ENCODE results near the gene TNFRSF12A.
"Not testable (repeated sequence)": the region's sequence is repeated elsewhere in the genome, so short reads cannot be mapped to it uniquely, and the experiment has no call there.

TNFRSF12A gene

DNA sequence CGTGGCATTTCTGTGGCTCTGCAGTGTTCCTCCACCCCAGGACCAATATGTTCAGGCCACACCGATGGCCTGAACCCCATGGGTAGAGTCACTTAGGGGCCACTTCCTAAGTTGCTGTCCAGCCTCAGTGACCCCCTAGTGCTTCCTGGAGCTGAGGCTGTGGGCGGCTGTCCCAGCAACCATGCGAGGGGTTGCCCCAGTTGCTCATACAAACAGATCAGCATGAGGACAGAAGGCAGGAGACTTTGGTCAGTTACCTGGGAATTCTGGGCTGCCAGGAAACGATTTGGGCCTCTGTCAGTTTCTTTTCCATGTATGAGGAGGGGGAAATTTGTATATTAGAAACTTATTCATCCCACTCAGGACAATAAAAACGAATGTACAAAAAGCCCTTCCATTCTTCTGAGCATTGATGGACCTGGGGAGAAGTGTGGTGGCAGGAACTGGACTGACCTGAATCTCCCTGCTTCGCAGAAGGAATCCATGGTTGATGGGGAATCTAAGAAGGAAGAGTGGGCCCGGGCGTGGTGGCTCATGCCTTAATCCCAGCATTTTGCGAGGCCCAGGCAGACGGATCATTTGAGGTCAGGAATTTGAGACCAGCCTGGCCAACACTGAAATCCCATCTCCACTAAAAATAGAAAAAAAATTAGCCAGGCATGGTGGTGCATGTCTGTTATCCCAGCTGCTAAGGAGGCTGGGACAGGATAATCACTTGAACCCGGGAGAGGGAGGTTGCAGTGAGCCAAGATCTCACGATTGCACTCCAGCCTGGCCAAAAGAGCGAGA lies 40.4 kb downstream of the TNFRSF12A start:
- DNase-seq (ENCODE audit: extremely low read depth in 1 of 2, low read depth in 1 of 2) = no peak

DNA sequence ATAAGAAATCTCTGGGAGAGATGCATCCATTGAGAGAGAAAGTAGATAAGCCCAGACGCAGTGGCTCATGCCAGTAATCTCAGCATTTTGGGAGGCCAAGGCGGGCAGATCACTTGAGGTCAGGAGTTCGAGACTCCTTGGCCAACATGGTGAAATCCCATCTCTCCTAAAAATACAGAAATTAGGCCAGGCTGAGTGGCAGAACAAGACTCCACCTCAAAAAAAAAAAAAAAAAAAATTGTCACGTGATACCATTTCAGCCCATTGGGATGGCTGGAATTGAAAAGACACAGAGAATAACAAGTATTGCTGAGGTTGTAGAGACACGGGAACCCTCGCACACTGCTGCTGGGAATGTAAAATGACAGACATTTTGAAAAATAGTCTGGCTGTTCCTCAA lies 42.4 kb downstream of the TNFRSF12A start:
- no peak for DNase-seq (ENCODE audit: extremely low read depth in 1 of 2, low read depth in 1 of 2)

DNA sequence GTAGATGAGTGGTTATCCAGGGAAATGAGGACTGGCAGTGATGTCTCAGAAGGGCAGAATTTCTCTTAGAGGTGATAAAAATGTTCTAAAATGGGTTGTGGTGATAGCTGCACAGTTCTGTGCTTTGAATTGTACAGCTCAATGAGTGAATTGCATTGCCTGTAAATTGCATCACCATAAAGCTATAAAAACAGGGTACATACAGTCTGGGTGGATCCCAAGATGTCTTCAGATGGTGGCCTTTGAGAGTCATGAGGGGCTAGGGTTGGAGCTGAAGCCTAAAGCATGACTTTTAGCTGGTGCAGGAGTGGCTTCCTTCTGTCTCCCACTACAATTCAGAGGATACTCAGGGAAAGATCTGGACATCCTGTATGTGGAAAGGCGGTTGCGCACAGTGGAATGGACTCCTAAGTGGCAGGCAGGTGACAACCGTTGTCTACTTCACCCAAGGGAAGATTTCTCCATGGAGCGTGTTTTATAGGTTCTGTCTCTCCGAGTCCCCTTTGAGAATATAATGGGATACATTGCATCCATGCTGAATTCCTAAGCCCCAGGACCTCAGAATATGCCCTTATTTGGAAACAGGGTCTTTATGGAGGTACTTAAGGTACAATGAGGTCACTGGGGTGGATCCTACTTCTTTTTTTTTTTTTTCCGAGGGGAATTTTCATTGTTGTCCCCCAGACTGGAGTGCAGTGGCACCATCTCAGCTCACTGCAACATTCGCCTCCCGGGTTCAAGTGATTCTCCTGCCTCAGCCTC lies 43.6 kb downstream of the TNFRSF12A start:
- no peak for DNase-seq (ENCODE audit: extremely low read depth in 1 of 2, low read depth in 1 of 2)

DNA sequence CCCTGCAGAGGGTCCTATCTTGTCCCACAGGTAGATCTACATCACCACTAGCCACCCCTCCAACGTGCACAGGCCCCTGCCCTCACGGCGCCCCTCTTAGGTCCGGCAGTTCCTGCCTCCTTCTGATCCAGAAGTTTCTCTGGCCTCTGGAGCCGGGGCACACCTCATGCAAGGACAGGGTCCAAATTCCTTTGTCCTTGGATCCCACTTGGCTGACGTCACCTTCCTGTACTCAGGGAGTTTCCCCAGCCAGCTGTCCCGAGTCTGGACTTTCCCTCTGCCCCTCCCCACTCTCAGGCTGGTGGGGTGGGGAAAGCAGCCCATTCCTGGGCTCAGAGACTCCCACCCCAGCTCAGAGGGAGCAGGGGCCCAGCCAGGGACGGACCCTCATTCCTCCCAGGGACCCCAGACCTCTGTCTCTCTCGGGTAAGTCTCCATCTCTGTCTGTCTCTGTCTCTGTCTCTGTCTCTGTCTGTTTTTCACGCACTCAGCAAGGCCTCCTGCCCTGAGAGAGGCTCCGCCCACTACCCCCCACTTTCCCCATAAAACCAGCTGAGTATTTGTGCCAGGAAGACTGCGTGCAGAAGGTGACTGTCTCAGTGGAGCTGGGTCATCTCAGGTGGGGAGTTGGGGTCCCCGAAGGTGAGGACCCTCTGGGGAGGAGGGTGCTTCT lies 45.0 kb downstream of the TNFRSF12A start, which contains the start of gene IL32:
Gene IL32, plus strand, starts transcription at position 572 of the 673 bp plus-strand sequence. CDS start 172 bp downstream, outside the sequence.
- DNase-seq (ENCODE audit: extremely low read depth in 1 of 2, low read depth in 1 of 2) = peak in 1 of 2 donors; percentile 73

DNA sequence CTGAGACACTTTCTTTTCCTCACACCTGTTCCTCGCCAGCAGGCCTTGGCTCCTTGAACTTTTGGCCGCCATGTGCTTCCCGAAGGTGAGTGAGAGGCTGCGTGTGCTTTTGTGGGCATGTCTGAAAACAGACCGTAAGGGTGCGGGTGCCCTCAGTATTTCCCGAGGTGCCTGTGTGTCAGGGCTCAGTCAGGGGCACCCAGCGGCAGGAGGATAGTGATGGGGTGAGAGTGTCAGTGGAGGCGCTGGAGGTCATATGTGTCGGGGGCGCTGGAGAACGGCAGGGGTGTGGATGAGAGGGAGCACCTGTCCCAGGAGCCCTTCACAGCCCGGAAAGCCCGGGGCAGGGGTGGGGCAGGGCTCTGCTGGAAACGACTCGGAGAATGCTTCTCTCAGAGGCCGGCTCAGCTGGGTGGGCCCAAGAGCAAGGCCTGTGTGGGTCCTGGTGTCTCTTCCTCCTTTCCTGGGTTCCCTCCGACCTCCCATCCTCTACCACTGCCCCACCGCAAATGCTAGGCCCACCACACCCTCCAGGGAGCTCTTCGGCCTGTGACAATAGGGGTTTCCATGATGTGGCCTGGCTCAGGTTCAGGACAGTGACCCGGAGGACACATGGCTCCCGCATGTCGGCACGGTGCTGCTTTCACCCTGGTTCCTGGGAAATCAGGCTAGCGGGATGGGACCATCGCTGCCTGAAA lies 45.7 kb downstream of the TNFRSF12A start:
- DNase-seq (ENCODE audit: extremely low read depth in 1 of 2, low read depth in 1 of 2) = no peak

DNA sequence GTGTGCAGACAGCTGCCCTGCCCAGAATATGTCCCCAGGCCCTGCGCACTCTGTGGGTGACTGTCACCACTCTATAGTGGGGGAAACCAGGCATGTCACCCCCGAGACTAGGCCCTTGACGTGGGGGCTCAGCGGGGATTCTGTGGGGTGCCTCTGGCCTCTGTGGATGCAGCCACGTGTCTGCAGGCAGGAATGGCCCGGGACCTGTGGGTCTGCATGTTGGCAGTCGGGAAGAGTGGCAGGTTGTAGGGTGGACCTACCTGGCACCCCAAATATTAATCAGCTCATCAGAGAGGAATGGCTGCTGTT lies 46.2 kb downstream of the TNFRSF12A start:
- no peak for DNase-seq (ENCODE audit: extremely low read depth in 1 of 2, low read depth in 1 of 2)

DNA sequence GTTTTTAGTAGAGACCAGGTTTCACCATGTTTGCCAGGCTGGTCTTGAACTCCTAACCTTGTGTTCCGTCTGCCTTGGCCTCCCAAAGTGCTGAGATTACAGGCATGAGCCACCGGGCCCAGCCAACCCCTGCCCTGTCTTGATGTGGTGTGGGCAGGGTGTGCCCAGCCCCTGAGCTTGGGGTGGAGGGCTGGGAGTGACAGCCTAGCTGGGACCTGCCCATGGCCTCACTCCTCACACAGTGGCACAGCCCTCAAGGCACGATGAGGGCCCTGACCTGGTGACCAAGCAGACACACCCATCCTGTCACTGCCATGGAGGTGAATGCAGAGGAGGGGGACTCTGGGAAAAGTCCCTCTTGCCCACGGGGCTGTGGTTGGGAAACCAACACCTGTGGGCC lies 48.3 kb downstream of the TNFRSF12A start:
- no peak for DNase-seq (ENCODE audit: extremely low read depth in 1 of 2, low read depth in 1 of 2)

DNA sequence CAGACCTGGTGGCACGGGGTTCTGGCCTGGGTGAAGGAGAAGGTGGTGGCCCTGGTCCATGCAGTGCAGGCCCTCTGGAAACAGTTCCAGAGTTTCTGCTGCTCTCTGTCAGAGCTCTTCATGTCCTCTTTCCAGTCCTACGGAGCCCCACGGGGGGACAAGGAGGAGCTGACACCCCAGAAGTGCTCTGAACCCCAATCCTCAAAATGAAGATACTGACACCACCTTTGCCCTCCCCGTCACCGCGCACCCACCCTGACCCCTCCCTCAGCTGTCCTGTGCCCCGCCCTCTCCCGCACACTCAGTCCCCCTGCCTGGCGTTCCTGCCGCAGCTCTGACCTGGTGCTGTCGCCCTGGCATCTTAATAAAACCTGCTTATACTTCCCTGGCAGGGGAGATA lies 49.0 kb downstream of the TNFRSF12A start:
- DNase-seq (ENCODE audit: extremely low read depth in 1 of 2, low read depth in 1 of 2) = not testable (repeated sequence)

DNA sequence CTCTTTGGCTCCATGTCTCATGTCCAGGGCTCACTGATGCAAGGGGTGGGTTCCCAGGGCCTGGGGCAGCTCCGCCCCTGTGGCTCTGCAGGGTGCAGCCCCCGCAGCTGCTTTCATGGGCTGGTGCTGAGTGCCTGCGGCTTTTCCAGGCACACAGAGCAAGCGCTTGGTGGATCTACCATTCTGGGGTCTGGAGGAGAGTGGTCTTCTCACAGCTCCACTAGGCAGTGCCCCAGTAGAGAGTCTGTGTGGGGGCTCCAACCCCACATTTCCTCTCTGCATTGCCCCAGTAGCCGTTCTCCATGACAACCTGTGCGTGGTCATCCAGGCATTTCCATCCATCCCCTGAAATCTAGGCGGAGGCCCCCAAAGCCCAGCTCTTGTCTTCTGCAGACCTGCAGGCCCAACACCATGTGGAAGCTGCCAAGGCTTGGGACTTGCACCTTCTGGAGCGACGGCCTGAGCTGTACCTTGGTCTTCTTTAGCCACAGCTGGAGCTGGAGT lies 50.5 kb downstream of the TNFRSF12A start:
- no peak for DNase-seq (ENCODE audit: extremely low read depth in 1 of 2, low read depth in 1 of 2)

DNA sequence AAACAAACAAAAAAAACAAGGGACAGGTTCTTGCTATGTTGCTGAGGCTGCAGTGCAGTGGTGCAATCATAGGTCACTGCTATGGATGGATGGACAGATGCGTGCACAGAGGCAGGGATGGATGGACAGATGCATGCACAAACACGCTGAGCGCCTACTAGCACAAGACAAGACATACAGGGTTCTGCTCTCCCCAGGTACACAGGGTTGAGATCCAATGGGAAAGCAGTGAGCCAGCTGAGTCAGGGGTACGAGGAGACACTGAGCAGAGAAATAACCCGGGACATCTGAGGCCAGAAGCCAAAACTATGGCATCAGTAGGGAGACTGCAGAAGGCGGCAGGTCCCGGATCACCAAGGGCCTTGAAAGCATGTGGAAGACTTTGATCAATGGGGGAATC lies 51.5 kb downstream of the TNFRSF12A start:
- DNase-seq (ENCODE audit: extremely low read depth in 1 of 2, low read depth in 1 of 2) = no peak

All from stimulated activated CD8-positive, alpha-beta memory T cell treated with anti-CD3 and anti-CD28 coated beads, Interleukin-7, amount 100 ng/mL, for 48 hours (primary cell).